ENCODE results near the gene IRF9. TPM values are rescaled to one million over a fixed set of nuclear protein-coding genes. Genes with fewer than 3 reads are reported as not detected.

The IRF9 gene
- total and polyA plus RNA-seq, 2 of the 4 experiments (the other 2 are of a cell fraction), result 25.6 to 34.6 TPM

GRCh38 chr14:24150061-24150460 is 11.0 kb upstream of the IRF9 start:
- Histone ChIP-seq H3K4ac (ENCODE audit: low read depth, low read length) (no peak overlapping the region), H3K79me1 (ENCODE audit: low read depth in 1 of 2, low read length in 2 of 2) (peaks cover 26 to 50% of the 10 kb centered on the region in 2 experiments), H2BK15ac (ENCODE audit: low read depth, low read length) (no peak overlapping the region), H3K18ac (ENCODE audit: low read depth, low read length) (no peak overlapping the region), H3K23ac (ENCODE audit: low read depth, low read length) (no peak overlapping the region), H2AFZ (replicated peaks; ENCODE audit: low read length, poor library complexity) (no peak overlapping the region), H3K27ac (ENCODE audit: insufficient read depth, low read length) (no peak overlapping the region), H2BK120ac (ENCODE audit: low read depth, low read length) (no peak overlapping the region), H2BK5ac (ENCODE audit: low read depth, low read length, poor library complexity, severe bottlenecking) (no peak overlapping the region), H2AK9ac (replicated peaks; ENCODE audit: low read depth, low read length, poor library complexity) (no peak overlapping the region), H3K56ac (ENCODE audit: extremely low read depth, insufficient read depth, low read length) (no peak overlapping the region), H3K9ac (ENCODE audit: low read depth, low read length) (no peak overlapping the region), H4K5ac (ENCODE audit: low read depth, low read length) (no peak overlapping the region), H4K8ac (ENCODE audit: low read depth in 2 of 2, low read length in 2 of 2) (no peak overlapping the region), H3K4me2 (ENCODE audit: low read depth, low read length) (no peak overlapping the region), H3K4me1 (ENCODE audit: control insufficient read depth, insufficient read depth, low read length) (peaks cover 9% of the 10 kb centered on the region), H3K36me3 (ENCODE audit: control insufficient read depth, insufficient read depth, low read length) (peaks cover 43% of the 10 kb centered on the region), H2AK5ac (ENCODE audit: low read depth, low read length) (no peak overlapping the region), H4K91ac (ENCODE audit: insufficient read depth, low read depth, low read length) (no peak overlapping the region), H3K9me1 (ENCODE audit: insufficient read depth, low read length) (peaks cover 3% of the 10 kb centered on the region; the same call in 1 of the 2 replicates), H3K9me3 (ENCODE audit: control insufficient read depth, insufficient read depth, low read length) (no peaks in the 10 kb centered on the region), H3K4me3 (ENCODE audit: insufficient read depth, low read depth, low read length) (no peak overlapping the region), H4K20me1 (ENCODE audit: insufficient read depth, low read length) (peaks cover 10% of the 10 kb centered on the region), H2BK20ac (ENCODE audit: low read depth, low read length) (no peak overlapping the region), H3K14ac (replicated peaks; ENCODE audit: low read depth, low read length) (no peak overlapping the region), H3K27me3 (ENCODE audit: control insufficient read depth, insufficient read depth, low read length) (no peaks in the 10 kb centered on the region)
- no TSS peak for BruUV-seq (replicated peaks)
- ATAC-seq (ENCODE audit: low read depth), result no peak
- no peak for DNase-seq
- WGBS, 2 experiments (ENCODE audit: extremely low coverage in 2 of 2, insufficient read length in 1 of 2), result 88% methylated on average over 6 of the region's 9 CpGs; no CpG with 5 or more reads in 1 of the 2 experiments
- TF ChIP-seq RFX5 (IDR thresholded peaks at IDR 0.05; ENCODE audit: low read depth, low read length) (no peak), FOS (IDR thresholded peaks at IDR 0.05; ENCODE audit: low read depth, low read length) (no peak), BHLHE40 (IDR thresholded peaks at IDR 0.05; ENCODE audit: low read depth, low read length) (no peak), ELK1 (IDR thresholded peaks at IDR 0.05; ENCODE audit: borderline replicate concordance, low read depth, low read length) (no peak), RAD21 (IDR thresholded peaks at IDR 0.05; ENCODE audit: low read length) (no peak), RCOR1 (IDR thresholded peaks at IDR 0.05; ENCODE audit: insufficient replicate concordance, low read length) (no peak), USF2 (IDR thresholded peaks at IDR 0.05; ENCODE audit: low read depth, low read length) (no peak), CTCF (conservative IDR thresholded peaks at IDR 0.05; ENCODE audit: low read depth, low read length) (no peak), CHD1 (IDR thresholded peaks at IDR 0.05; ENCODE audit: low read depth, low read length) (no peak), MXI1 (IDR thresholded peaks at IDR 0.05; ENCODE audit: borderline replicate concordance, low read depth, low read length) (no peak), MAZ (IDR thresholded peaks at IDR 0.05; ENCODE audit: borderline replicate concordance, low read depth, low read length) (no peak), SMC3 (IDR thresholded peaks at IDR 0.05; ENCODE audit: low read depth, low read length) (no peak), NFE2L2 (IDR thresholded peaks at IDR 0.05; ENCODE audit: low read depth, low read length) (no peak), MAFK (IDR thresholded peaks at IDR 0.05; ENCODE audit: low read depth, low read length) (no peak), CEBPB (IDR thresholded peaks at IDR 0.05; ENCODE audit: low read depth, low read length) (no peak)
- POLR2A ChIA-PET (ENCODE audit: unreplicated experiment), result interaction anchor here (0.7 kb wide), 1 partner anchor 11 kb away, joined by 3 read pairs; the partner anchor contains the start of gene IRF9
- in situ Hi-C loops (cut with MboI; ENCODE audit: low sequenced_read_pairs), result no loop called here
- CTCF ChIA-PET, result interaction anchor here (0.5 to 4.3 kb wide), 2 partner anchors 10 to 11 kb away, joined by 3 to 14 read pairs; partner anchors contain the start of gene IRF9
- dilution Hi-C loops (cut with HindIII; ENCODE audit: low sequenced_read_pairs, unreplicated experiment), result no loop called here
- intact Hi-C loops (cut with micrococcal nuclease), result no loop called here

Measured in IMR-90 (cell line).